Heart left ventricle (tissue), 16 donors: ENCODE data around the gene NR2F1-AS1. TPM values are rescaled to one million over a fixed set of nuclear protein-coding genes. Genes with fewer than 3 reads are reported as not detected.

Experiments used
- ATAC-seq, 4 donors: fragments of 200-7000 bp; cut with Tn5 transposase; one replicate each; pipeline ENCODE4 v1.9.1; 2020 to 2022; ENCODE audit warnings: moderate library complexity in 4 of 4, mild to moderate bottlenecking in 3 of 4, moderate number of reproducible peaks in 1 of 4
- DNase-seq, 5 donors: peaks; one replicate each; pipeline ENCODE4 v3.0.0-alpha.2; 2020
- H3K27ac ChIP-seq, 12 donors: fragments of 200-600 bp; sonication (generic) in 4 of 12; one replicate each; pipeline versions ENCODE4 v1.5.0 to v1.8.0; 2016 to 2022; ENCODE audit warnings: mild to moderate bottlenecking in 2 of 12
- H3K27me3 ChIP-seq, 9 donors: fragments of 200-600 bp; sonication (generic) in 2 of 9; one replicate each; pipeline versions ENCODE4 v1.5.1 to v1.8.0; 2016 to 2022; ENCODE audit warnings: mild to moderate bottlenecking in 3 of 9
- H3K36me3 ChIP-seq, 9 donors: fragments of 200-600 bp; sonication (generic) in 2 of 9; one replicate each; pipeline versions ENCODE4 v1.5.0 to v1.8.0; 2018 to 2022; ENCODE audit warnings: mild to moderate bottlenecking in 2 of 9
- H3K4me1 ChIP-seq, 12 donors: fragments of 200-600 bp; sonication (generic) in 4 of 12; one replicate each; pipeline versions ENCODE4 v1.5.0 to v1.8.0; 2016 to 2022; ENCODE audit warnings: mild to moderate bottlenecking in 3 of 12
- H3K4me3 ChIP-seq, 12 donors: fragments of 200-600 bp; sonication (generic) in 4 of 12; one replicate each; pipeline versions ENCODE4 v1.5.0 to v1.8.0; 2017 to 2022; ENCODE audit warnings: mild to moderate bottlenecking in 9 of 12, moderate library complexity in 4 of 12
- H3K9me3 ChIP-seq, 12 donors: fragments of 200-600 bp; sonication (generic) in 4 of 12; one replicate each; pipeline versions ENCODE4 v1.5.0 to v1.8.0; 2016 to 2022; ENCODE audit warnings: mild to moderate bottlenecking in 1 of 12
- POLR2A ChIP-seq, 2 donors: fragments of 450-650 bp; IDR thresholded peaks; one replicate each; pipeline ENCODE4 v1.6.1; 2017; ENCODE audit warnings: antibody characterized with exemption in 2 of 2, mild to moderate bottlenecking in 2 of 2, moderate library complexity in 2 of 2
- WGBS, 4 donors: extraction: QIAGEN DNeasy Blood & Tissue Kit in 2 of 4; methylation state at CpG; one replicate each; pipeline versions ENCODE4 v1.1.5 to v1.1.7; 2013 to 2018; 5-methylcytosine and 5-hydroxymethylcytosine counted together
- intact Hi-C, 10 donors: fragments of 100-400 bp; cut with DNase I; formaldehyde crosslinking; loops; one replicate each; pipeline versions ENCODE4 v1.11.1 to v1.14.2; 2022
- polyA plus RNA-seq, 2 donors: library from polyadenylated mRNA; stranded (reverse); fragments of 200-250 nt; gene quantifications; one replicate each; pipeline ENCODE4 v1.2.3, GENCODE V29; 2013
- total RNA-seq, 9 donors: library from RNA; depleted of rRNA in 2 of 9; stranded (reverse); fragments of >200 nt in 2 of 9; fragmentation: NEBNext Ultra II Directional in 3 of 9; extraction: Animal tissue kit (Norgen Biotek cat#: 25700) in 3 of 9; gene quantifications; one replicate each; pipeline versions ENCODE4 v1.1.0 to v1.2.4, GENCODE V29; 2016 to 2023
- TF ChIP-seq, protein P1 (sequence below), 12 donors: fragments of 200-600 bp; sonication (generic) in 4 of 12; IDR thresholded peaks; one replicate each; pipeline versions ENCODE4 v1.5.0 to v1.8.0; 2018 to 2022; ENCODE audit warnings: antibody characterized with exemption in 12 of 12, mild to moderate bottlenecking in 5 of 12
- donor health status: ischemic (EF 13 %, LVEDD 7.1; RV severe dilation, severe dysfunction).
- donor health status: healthy with polysubstance abuse.
- donor health status: DM: no; HTN: yes; CAD: no.
- donor health status: DM: no; HTN: no; CAD: no.
- donor health status: ischemic (EF 25% LVEDD 6.9; RV normal size, moderate dysfunction).
- donor health status: ischemic (EF 25% LVEDD 5.7; RV mildly dilated, moderate dysfunction).
- donor health status: healthy.
- donor health status: DM: yes; HTN: yes; CAD: no.
- donor health status: ischemic (EF 35%, LVEDD 5.7; RV mildly dilated, moderate dysfunction).
- donor health status: nonischemic (EF 11% LVEDD 7.7; RV severe dilation, severe dysfunction).
- donor health status: DM: yes; HTN: yes; CAD: no.
- donor health status: PGD.
- donor health status: ischemic (EF 29% LVEDD 5.4; RV normal size, mild dysfunction).
- donor health status: nonischemic (EF 23%, LVEDD 6.1; RV moderate dilation, normal function).

The NR2F1-AS1 gene
- total and polyA plus RNA-seq, 11 donors = 0.17 to 4.5 (median 0.67) TPM; not detected in 3

DNA sequence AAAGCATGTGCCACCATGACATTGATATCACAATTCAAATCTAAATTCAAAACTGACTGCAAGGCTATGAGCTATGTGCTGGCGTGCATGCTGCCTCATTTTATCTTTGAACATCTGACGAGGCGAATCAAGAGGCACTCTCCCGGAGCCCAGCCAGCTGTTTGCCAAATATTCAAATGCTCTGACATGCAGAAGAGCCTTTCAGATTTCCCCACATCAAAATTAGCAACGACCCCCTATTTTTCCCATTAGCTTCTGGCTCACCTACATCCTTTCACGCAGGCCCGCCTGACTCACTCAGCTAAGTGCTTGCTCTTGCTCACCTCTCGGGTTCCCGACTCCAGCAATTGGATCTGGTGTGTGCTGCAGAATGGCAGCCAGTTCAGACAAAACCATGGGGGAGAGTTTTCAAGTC lies 159.0 kb downstream of the NR2F1-AS1 start:
- intact Hi-C loops = no loop called here

DNA sequence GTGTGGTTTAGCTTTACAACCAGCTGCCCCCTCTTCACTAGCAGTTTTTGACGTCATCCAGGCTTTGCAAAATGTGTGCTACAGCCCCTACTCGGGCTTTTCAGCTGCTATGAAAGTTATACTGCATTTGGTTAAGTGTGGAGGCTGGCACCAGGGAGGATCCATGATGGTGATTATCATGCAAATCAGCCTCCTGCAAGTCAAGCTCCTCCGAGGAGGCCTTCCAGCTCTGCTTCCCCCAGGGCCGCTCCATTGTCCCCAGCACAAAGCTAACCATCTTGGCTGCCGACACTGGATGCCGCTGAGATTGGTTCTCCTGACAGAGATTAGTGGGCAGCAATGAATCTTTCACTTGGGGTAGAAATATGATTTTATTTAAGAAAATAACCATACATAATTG lies 159.6 kb downstream of the NR2F1-AS1 start:
- H3K27me3 ChIP-seq = no peaks in the 10 kb centered on the region
- no peak for TF ChIP-seq POLR2A (IDR thresholded peaks at IDR 0.05)
- TF ChIP-seq, protein P1, sequence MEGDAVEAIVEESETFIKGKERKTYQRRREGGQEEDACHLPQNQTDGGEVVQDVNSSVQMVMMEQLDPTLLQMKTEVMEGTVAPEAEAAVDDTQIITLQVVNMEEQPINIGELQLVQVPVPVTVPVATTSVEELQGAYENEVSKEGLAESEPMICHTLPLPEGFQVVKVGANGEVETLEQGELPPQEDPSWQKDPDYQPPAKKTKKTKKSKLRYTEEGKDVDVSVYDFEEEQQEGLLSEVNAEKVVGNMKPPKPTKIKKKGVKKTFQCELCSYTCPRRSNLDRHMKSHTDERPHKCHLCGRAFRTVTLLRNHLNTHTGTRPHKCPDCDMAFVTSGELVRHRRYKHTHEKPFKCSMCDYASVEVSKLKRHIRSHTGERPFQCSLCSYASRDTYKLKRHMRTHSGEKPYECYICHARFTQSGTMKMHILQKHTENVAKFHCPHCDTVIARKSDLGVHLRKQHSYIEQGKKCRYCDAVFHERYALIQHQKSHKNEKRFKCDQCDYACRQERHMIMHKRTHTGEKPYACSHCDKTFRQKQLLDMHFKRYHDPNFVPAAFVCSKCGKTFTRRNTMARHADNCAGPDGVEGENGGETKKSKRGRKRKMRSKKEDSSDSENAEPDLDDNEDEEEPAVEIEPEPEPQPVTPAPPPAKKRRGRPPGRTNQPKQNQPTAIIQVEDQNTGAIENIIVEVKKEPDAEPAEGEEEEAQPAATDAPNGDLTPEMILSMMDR (IDR thresholded peaks at IDR 0.05) = no peak
- intact Hi-C loops = no loop called here
- no peak for ATAC-seq
- no peak overlapping the region for H3K4me3 ChIP-seq
- 69 to 73% (median 70%) methylated on average over 6 of the region's 6 CpGs for WGBS, 4 donors
- H3K4me1 ChIP-seq = no peaks in the 10 kb centered on the region
- no peak for DNase-seq
- H3K27ac ChIP-seq = no peak overlapping the region
- H3K9me3 ChIP-seq = no peaks in the 10 kb centered on the region
- H3K36me3 ChIP-seq = no peaks in the 10 kb centered on the region

More for the DNA sequence above, 159.0 kb downstream of the NR2F1-AS1 start:
- Histone ChIP-seq H3K27me3 (no peaks in the 10 kb centered on the region), H3K36me3 (no peaks in the 10 kb centered on the region), H3K4me3 (no peak overlapping the region), H3K9me3 (no peaks in the 10 kb centered on the region), H3K27ac (no peak overlapping the region), H3K4me1 (no peaks in the 10 kb centered on the region)
- ATAC-seq (no peak), DNase-seq (no peak)
- TF ChIP-seq, protein P1 (IDR thresholded peaks at IDR 0.05) = no peak
- no peak for TF ChIP-seq POLR2A (IDR thresholded peaks at IDR 0.05)
- WGBS, 4 donors = 69 to 77% (median 75%) methylated on average over 9 of the region's 9 CpGs

- ATAC-seq (no peak), DNase-seq (no peak)
- no peak overlapping the region for H3K27ac ChIP-seq
- intact Hi-C loops = no loop called here
- H3K4me3 ChIP-seq = no peak overlapping the region
- H3K27me3 ChIP-seq = no peaks in the 10 kb centered on the region
- 89 to 91% (median 90%) methylated on average over 3 of the region's 3 CpGs for WGBS, 4 donors
- TF ChIP-seq, protein P1 (IDR thresholded peaks at IDR 0.05) = no peak
- no peak for TF ChIP-seq POLR2A (IDR thresholded peaks at IDR 0.05)
- H3K36me3 ChIP-seq = no peaks in the 10 kb centered on the region
- no peaks in the 10 kb centered on the region for H3K4me1 ChIP-seq
- H3K9me3 ChIP-seq = no peaks in the 10 kb centered on the region
These were observed 163.5 kb downstream of the NR2F1-AS1 start for GRCh38 chr5:93417490-93417889.

DNA sequence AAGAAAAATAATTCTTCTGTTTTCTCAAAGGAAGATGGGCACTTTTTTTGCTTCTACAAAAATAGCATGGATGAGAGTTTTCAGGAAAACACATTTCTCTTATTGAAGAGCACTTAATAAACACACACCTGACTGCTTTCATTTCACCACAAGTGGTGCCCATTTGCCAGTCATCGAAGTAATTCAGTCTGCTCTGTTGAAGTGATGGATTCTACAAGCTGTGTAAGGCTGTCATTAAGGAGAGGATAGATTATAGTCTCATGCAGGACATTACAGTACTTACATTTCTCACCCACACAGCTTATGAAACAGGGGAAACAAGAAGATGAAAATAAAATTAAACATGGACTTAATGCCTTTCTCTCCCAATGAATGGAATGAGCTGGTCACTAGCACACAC lies 165.2 kb downstream of the NR2F1-AS1 start:
- 86 to 91% (median 88%) methylated on average over 1 of the region's 1 CpG for WGBS, 4 donors
- no peaks in the 10 kb centered on the region for H3K36me3 ChIP-seq
- no peak overlapping the region for H3K4me3 ChIP-seq
- no peaks in the 10 kb centered on the region for H3K4me1 ChIP-seq
- H3K9me3 ChIP-seq = no peaks in the 10 kb centered on the region
- ATAC-seq (no peak), DNase-seq (no peak)
- intact Hi-C loops = no loop called here
- no peak overlapping the region for H3K27ac ChIP-seq
- TF ChIP-seq, protein P1 (IDR thresholded peaks at IDR 0.05) = no peak
- TF ChIP-seq POLR2A (IDR thresholded peaks at IDR 0.05) = no peak
- H3K27me3 ChIP-seq = no peaks in the 10 kb centered on the region
